GM12878 (cell line): ENCODE results near the gene PTK6. TPM values are rescaled to one million over a fixed set of nuclear protein-coding genes. Genes with fewer than 3 reads are reported as not detected.

Source experiments
- ATAC-seq: fragments of 200-7000 bp; cut with Tn5 transposase; 3 replicates; pipeline ENCODE4 v1.9.1; 2020; ENCODE audit warnings: mild to moderate bottlenecking, moderate library complexity
- BruUV-seq: library from RNA; stranded (reverse); fragments of 400-500 nt; replicated peaks from 2 replicates; lab custom pipeline; 2021; lab: Mats Ljungman, UMichigan
- CTCF ChIA-PET: fragments of 300-600 bp; sonication (Branson Sonifier 250); formaldehyde crosslinking; extraction: SDS; loops from one replicate; lab custom pipeline; 2021; ENCODE audit warnings: inconsistent platforms; lab: Yijun Ruan, JAX
- POLR2A ChIA-PET: fragments of 350-600 bp; formaldehyde crosslinking; extraction: SDS; loops from one replicate; lab custom pipeline; 2021; ENCODE audit warnings: inconsistent platforms; lab: Charles Lee
- RAD21 ChIA-PET: fragments of 300-600 bp; sonication (Branson Sonifier 250); formaldehyde crosslinking; loops from one replicate; lab custom pipeline; 2023; ENCODE audit warnings: antibody characterized with exemption; ENCODE audit not compliant: unreplicated experiment; lab: Charles Lee
- SMC1A ChIA-PET: fragments of 300-600 bp; sonication (Branson Sonifier 250); formaldehyde crosslinking; loops from one replicate; lab custom pipeline; 2023; ENCODE audit not compliant: unreplicated experiment, uncharacterized antibody; lab: Charles Lee
- DNase-seq: peaks from one replicate; pipeline ENCODE4 v3.0.0-alpha.2; 2011; ENCODE audit warnings: low read depth, low spot score
- FAIRE-seq: peaks from 3 replicates; lab custom pipeline; 2011; peaks lifted over from hg19 to GRCh38; lab: Jason Lieb, UNC
- H2AFZ ChIP-seq: 2 replicates; pipeline ENCODE4 v1.6.0; 2011; ENCODE audit warnings: low read depth, low read length, control low read depth; ENCODE audit not compliant: control insufficient read depth
- H3K27ac ChIP-seq: 2 replicates; pipeline ENCODE4 v1.5.1; 2011; ENCODE audit warnings: control low read depth; ENCODE audit not compliant: control insufficient read depth, insufficient read depth
- H3K27me3 ChIP-seq, 2 experiments: replicated peaks in 1 of 2; 2 replicates each; pipeline versions ENCODE4 v1.6.0 to v1.6.1; 2011; ENCODE audit warnings: low read length in 1 of 2; ENCODE audit not compliant: control insufficient read depth in 2 of 2, insufficient read depth in 2 of 2
- H3K36me3 ChIP-seq, 2 experiments: 2 replicates each; pipeline ENCODE4 v1.5.1; 2011; ENCODE audit warnings: low read length in 1 of 2; ENCODE audit not compliant: control insufficient read depth in 2 of 2, insufficient read depth in 2 of 2
- H3K4me1 ChIP-seq: 2 replicates; pipeline ENCODE4 v1.6.1; 2011; ENCODE audit warnings: mild to moderate bottlenecking, low read length, moderate library complexity, mixed read lengths; ENCODE audit not compliant: control insufficient read depth, insufficient read depth
- H3K4me2 ChIP-seq: 2 replicates; pipeline ENCODE4 v1.6.0; 2011; ENCODE audit warnings: control low read depth; ENCODE audit not compliant: control insufficient read depth, insufficient read depth
- H3K4me3 ChIP-seq: fragments of 200-600 bp; sonication (generic); 2 replicates; pipeline ENCODE4 v1.5.1; 2016
- H3K79me2 ChIP-seq: 2 replicates; pipeline ENCODE4 v1.6.0; 2011; ENCODE audit warnings: low read length; ENCODE audit not compliant: control insufficient read depth, insufficient read depth
- H3K9ac ChIP-seq: 2 replicates; pipeline ENCODE4 v1.8.0; 2011; ENCODE audit warnings: low read length, control low read depth, mixed read lengths; ENCODE audit not compliant: control insufficient read depth, insufficient read depth
- H3K9me3 ChIP-seq: replicated peaks from 3 replicates; pipeline ENCODE4 v1.5.1; 2011; ENCODE audit warnings: mild to moderate bottlenecking, low read length; ENCODE audit not compliant: control insufficient read depth, insufficient read depth
- H4K20me1 ChIP-seq: 2 replicates; pipeline ENCODE4 v1.6.0; 2011; ENCODE audit not compliant: control insufficient read depth, insufficient read depth
- ATF7 ChIP-seq: fragments of 450-650 bp; IDR thresholded peaks from 2 replicates; pipeline ENCODE4 v1.6.1; 2016; ENCODE audit warnings: low read depth, mild to moderate bottlenecking
- CTCF ChIP-seq, 3 experiments: IDR thresholded peaks in 2 of 3; conservative IDR thresholded peaks in 1 of 3; 2 replicates each; pipeline ENCODE4 v1.5.1; 2011; ENCODE audit warnings: low read depth in 3 of 3, low read length in 3 of 3, mild to moderate bottlenecking in 3 of 3, control low read depth in 2 of 3, moderate library complexity in 2 of 3, inconsistent platforms in 1 of 3, mixed read lengths in 1 of 3; ENCODE audit not compliant: control insufficient read depth in 2 of 3, insufficient read depth in 1 of 3; ENCODE audit errors: extremely low read depth in 1 of 3
- HDAC6 ChIP-seq: fragments of 200-600 bp; sonication (generic); IDR thresholded peaks from one replicate; pipeline ENCODE4 v1.8.0; 2017; ENCODE audit warnings: antibody characterized with exemption; ENCODE audit not compliant: unreplicated experiment
- MTA3 ChIP-seq: IDR thresholded peaks from 2 replicates; pipeline ENCODE4 v1.6.1; 2012; ENCODE audit warnings: low read length, inconsistent platforms, borderline replicate concordance
- MYB ChIP-seq: fragments of 150-350 bp; IDR thresholded peaks from 2 replicates; pipeline ENCODE4 v1.6.1; 2014; ENCODE audit warnings: mild to moderate bottlenecking, low read depth, low read length, borderline replicate concordance
- NFIC ChIP-seq: IDR thresholded peaks from 2 replicates; pipeline ENCODE4 v1.6.1; 2012; ENCODE audit warnings: low read depth, mild to moderate bottlenecking, inconsistent platforms, low read length, moderate library complexity
- NR2F1 ChIP-seq: fragments of 450-650 bp; conservative IDR thresholded peaks from 2 replicates; pipeline ENCODE4 v1.6.1; 2017; ENCODE audit warnings: mild to moderate bottlenecking
- RB1 ChIP-seq: fragments of 450-650 bp; formaldehyde crosslinking; IDR thresholded peaks from 2 replicates; pipeline ENCODE4 v1.6.1; 2017; ENCODE audit warnings: mild to moderate bottlenecking, borderline replicate concordance
- RBBP5 ChIP-seq: fragments of 200-600 bp; sonication (generic); conservative IDR thresholded peaks from 2 replicates; pipeline ENCODE4 v1.6.1; 2016
- SIN3A ChIP-seq: IDR thresholded peaks from 2 replicates; pipeline ENCODE4 v1.6.1; 2012; ENCODE audit warnings: low read depth, low read length, improper control_type of control experiment
- SPI1 ChIP-seq: IDR thresholded peaks from 2 replicates; pipeline ENCODE4 v1.6.1; 2011; ENCODE audit warnings: low read depth, mild to moderate bottlenecking, low read length, moderate library complexity, borderline replicate concordance; ENCODE audit not compliant: insufficient read depth
- TCF12 ChIP-seq: IDR thresholded peaks from 2 replicates; pipeline ENCODE4 v1.6.1; 2011; ENCODE audit warnings: low read depth, mild to moderate bottlenecking, low read length
- YY1 ChIP-seq: IDR thresholded peaks from 2 replicates; pipeline ENCODE4 v1.6.1; 2011; ENCODE audit warnings: low read depth, mild to moderate bottlenecking, low read length
- WGBS: methylation state at CpG from one replicate; pipeline ENCODE4 v1.1.6; 2016; ENCODE audit warnings: low lambda C conversion rate; ENCODE audit not compliant: insufficient replicate concordance, insufficient coverage; ENCODE audit errors: missing lambda C conversion rate; 5-methylcytosine and 5-hydroxymethylcytosine counted together
- in situ Hi-C: fragments of 300-500 bp; cut with MboI; formaldehyde crosslinking; loops from 9 replicates; pipeline ENCODE4 v1.14.3; 2018; ENCODE audit warnings: mixed read lengths
- intact Hi-C: fragments of 100-400 bp; cut with micrococcal nuclease; formaldehyde crosslinking; loops from one replicate; pipeline ENCODE4 v1.14.2; 2022; ENCODE audit not compliant: unreplicated experiment
- polyA plus RNA-seq, 11 experiments: library from polyadenylated mRNA; depleted of rRNA in 4 of 11; unstranded in 6 of 11; stranded (reverse) in 5 of 11; fragments of >200 nt; fragmentation: Nextera tagmentation in 4 of 11; fragmentation: Illumina TruSeq in 1 of 11; extraction: Ambion mirVana in 4 of 11; extraction: Trizol in 1 of 11; gene quantifications; 1 replicate in 1 of 11; 2 replicates in 10 of 11; pipeline versions ENCODE4 v1.2.1 to v1.2.3, GENCODE V29; 2011 to 2016; ENCODE audit warnings: inconsistent platforms in 2 of 11, missing spikeins in 2 of 11, low read depth in 1 of 11
- total RNA-seq, 4 experiments: library from RNA; depleted of rRNA in 3 of 4; stranded (reverse); fragments of >200 nt in 3 of 4; fragmentation: Illumina TruSeq in 1 of 4; extraction: Trizol in 1 of 4; gene quantifications; 2 replicates each; pipeline versions ENCODE4 v1.2.1 to v1.2.3, GENCODE V29; 2013 to 2021
- TF ChIP-seq, protein P1 (sequence below): IDR thresholded peaks from 2 replicates; pipeline ENCODE4 v1.6.1; 2012; ENCODE audit warnings: improper control_type of control experiment, low read depth, low read length; ENCODE audit not compliant: insufficient replicate concordance

PTK6 gene
- total and polyA plus RNA-seq, 10 of the 15 experiments (the other 5 are each of a cell fraction or from before 2014, with no cell fraction given): 0.02 to 0.21 (median 0.09) TPM; not detected in 3

DNA sequence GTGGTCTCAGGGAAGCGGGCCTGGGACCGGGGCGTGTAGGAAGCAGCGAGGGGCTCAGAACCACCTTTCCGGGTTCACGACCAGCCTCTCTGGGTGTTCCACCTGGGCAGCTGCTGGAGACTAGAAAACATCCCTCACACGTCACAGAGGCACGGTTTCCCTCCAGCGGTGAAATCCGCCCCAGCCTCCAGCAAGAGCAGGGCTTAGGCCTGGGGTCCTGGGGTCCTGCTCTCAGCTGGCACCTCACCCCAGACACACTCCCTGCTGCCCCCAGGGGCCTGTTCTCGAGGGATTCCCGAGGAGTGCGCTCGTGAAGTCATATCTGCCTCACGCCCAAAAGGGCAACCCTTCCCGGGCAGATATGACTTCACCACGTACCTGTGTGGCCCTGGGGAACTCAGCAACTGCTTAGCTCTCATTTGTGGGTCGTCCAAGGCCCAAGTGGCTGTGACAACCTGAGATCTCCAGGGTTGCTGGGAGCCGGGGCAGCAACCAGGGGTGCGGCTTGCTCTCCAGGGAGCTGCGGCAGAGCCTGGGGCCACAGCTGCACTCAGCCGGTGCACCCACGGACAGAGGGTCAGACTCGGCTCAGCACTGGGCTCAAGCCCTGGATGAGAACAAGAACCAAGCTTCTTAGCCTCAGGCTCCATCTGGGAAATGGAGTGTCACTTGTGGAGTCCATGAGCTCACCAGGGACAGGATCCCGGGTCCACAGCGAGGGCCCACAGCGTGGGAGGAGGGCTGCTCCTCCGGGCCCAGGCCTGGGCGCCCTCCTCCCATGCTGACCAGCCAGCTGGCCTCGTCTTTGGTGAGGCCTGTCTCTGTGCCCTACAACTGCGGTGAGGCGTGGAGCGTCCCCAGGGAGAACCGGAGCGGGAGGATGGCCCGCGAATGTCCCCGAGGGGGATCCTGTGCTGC is 17.4 kb upstream of the PTK6 start (continued):
- TF ChIP-seq NFIC (no peak), HDAC6 (no peak), SPI1 (no peak), CTCF (IDR thresholded peaks at IDR 0.05 in 2 of 3, conservative IDR thresholded peaks at IDR 0.05 in 1 of 3; ENCODE audit: control insufficient read depth in 2 of 3, extremely low read depth in 1 of 3, insufficient read depth in 1 of 3, low read depth in 3 of 3, low read length in 3 of 3) (0 out of 6 replicates have a peak, but pooled peaks of 1 of the 3 experiments have one; percentile 4)

GRCh38 chr20:63553933-63554290 is 16.7 kb upstream of the PTK6 start, which contains the start of gene FNDC11:
Gene FNDC11 (plus strand): TSS chr20:63554159. CDS start chr20:63555664, 1,505 bp downstream.
- in situ Hi-C loops (no loop called here), intact Hi-C loops (loop anchor here (1.0 kb wide), 2 partner anchors 17 to 73 kb away; partner anchors contain the start of genes GMEB2 and PTK6)
- H2AFZ ChIP-seq: peak within 1 kb of the TSS; percentile 67
- H4K20me1 ChIP-seq: no peaks in the 10 kb centered on the region; the same call in 1 of the 2 replicates
- FAIRE-seq: no peak
- H3K27ac ChIP-seq: peak within 1 kb of the TSS; percentile 64
- ATAC-seq: peak; percentile 62
- H3K9me3 ChIP-seq: no peaks in the 10 kb centered on the region
- CTCF ChIA-PET: interaction anchor here (1.1 to 1.8 kb wide), 2 partner anchors 16 to 19 kb away, joined by 5 to 9 read pairs; partner anchors contain the start of gene PTK6
- H3K27me3 ChIP-seq: no peaks in the 10 kb centered on the region; a peak in 1 of 4 replicates
- no peaks in the 10 kb centered on the region for H3K79me2 ChIP-seq
- RAD21 ChIA-PET: interaction anchor here (2.0 to 2.2 kb wide), 2 partner anchors 15 to 88 kb away, joined by 8 to 17 read pairs; partner anchors contain the start of gene PTK6
- DNase-seq: no peak
- POLR2A ChIA-PET: interaction anchor here (1.1 to 1.7 kb wide), 2 partner anchors 12 to 20 kb away, joined by 3 to 6 read pairs; partner anchors contain the start of gene HELZ2
- H3K4me2 ChIP-seq: peak within 1 kb of the TSS; percentile 90
- WGBS: 2% methylated on average over 17 of the region's 34 CpGs
- BruUV-seq: no TSS peak
- H3K4me1 ChIP-seq: peaks cover 22% of the 10 kb centered on the region
- SMC1A ChIA-PET: interaction anchor here (1.1 to 1.6 kb wide), 3 partner anchors 9 to 650 kb away, joined by 3 to 5 read pairs (median 3); no protein-coding TSS in a partner anchor
- H3K36me3 ChIP-seq: no peaks in the 10 kb centered on the region
- H3K9ac ChIP-seq: 0 out of 2 replicates have a peak within 1 kb of the TSS, but pooled peaks have one; percentile 22
- H3K4me3 ChIP-seq: peak within 1 kb of the TSS; percentile 65
- TF ChIP-seq MYB (no peak), SIN3A (no peak), ATF7 (no peak), TCF12 (no peak), RB1 (0 out of 2 replicates have a peak, but pooled peaks have one; percentile 22), NR2F1 (0 out of 2 replicates have a peak, but pooled peaks have one; percentile 10), MTA3 (no peak), RBBP5 (no peak), YY1 (no peak)
- TF ChIP-seq, protein P1, sequence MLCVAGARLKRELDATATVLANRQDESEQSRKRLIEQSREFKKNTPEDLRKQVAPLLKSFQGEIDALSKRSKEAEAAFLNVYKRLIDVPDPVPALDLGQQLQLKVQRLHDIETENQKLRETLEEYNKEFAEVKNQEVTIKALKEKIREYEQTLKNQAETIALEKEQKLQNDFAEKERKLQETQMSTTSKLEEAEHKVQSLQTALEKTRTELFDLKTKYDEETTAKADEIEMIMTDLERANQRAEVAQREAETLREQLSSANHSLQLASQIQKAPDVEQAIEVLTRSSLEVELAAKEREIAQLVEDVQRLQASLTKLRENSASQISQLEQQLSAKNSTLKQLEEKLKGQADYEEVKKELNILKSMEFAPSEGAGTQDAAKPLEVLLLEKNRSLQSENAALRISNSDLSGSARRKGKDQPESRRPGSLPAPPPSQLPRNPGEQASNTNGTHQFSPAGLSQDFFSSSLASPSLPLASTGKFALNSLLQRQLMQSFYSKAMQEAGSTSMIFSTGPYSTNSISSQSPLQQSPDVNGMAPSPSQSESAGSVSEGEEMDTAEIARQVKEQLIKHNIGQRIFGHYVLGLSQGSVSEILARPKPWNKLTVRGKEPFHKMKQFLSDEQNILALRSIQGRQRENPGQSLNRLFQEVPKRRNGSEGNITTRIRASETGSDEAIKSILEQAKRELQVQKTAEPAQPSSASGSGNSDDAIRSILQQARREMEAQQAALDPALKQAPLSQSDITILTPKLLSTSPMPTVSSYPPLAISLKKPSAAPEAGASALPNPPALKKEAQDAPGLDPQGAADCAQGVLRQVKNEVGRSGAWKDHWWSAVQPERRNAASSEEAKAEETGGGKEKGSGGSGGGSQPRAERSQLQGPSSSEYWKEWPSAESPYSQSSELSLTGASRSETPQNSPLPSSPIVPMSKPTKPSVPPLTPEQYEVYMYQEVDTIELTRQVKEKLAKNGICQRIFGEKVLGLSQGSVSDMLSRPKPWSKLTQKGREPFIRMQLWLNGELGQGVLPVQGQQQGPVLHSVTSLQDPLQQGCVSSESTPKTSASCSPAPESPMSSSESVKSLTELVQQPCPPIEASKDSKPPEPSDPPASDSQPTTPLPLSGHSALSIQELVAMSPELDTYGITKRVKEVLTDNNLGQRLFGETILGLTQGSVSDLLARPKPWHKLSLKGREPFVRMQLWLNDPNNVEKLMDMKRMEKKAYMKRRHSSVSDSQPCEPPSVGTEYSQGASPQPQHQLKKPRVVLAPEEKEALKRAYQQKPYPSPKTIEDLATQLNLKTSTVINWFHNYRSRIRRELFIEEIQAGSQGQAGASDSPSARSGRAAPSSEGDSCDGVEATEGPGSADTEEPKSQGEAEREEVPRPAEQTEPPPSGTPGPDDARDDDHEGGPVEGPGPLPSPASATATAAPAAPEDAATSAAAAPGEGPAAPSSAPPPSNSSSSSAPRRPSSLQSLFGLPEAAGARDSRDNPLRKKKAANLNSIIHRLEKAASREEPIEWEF: no peak
